KMS-11 (cell line): ENCODE results near the gene JAKMIP1.

Experiments used
- H2AFZ ChIP-seq: fragments of 200-600 bp; sonication (generic); 2 replicates; pipeline ENCODE4 v1.6.1; 2016; ENCODE audit warnings: antibody characterized with exemption, mixed run types, low read depth
- H3K27ac ChIP-seq: fragments of 200-600 bp; sonication (generic); 2 replicates; pipeline ENCODE4 v1.6.1; 2016; ENCODE audit warnings: mild to moderate bottlenecking, mixed run types
- H3K27me3 ChIP-seq: fragments of 200-600 bp; sonication (generic); 2 replicates; pipeline ENCODE4 v1.6.1; 2017; ENCODE audit warnings: mild to moderate bottlenecking, low read depth, mixed run types, moderate library complexity; ENCODE audit not compliant: insufficient read depth
- H3K36me3 ChIP-seq: fragments of 200-600 bp; sonication (generic); 2 replicates; pipeline ENCODE4 v1.6.1; 2017; ENCODE audit warnings: mild to moderate bottlenecking, mixed run types; ENCODE audit not compliant: insufficient read depth
- H3K4me1 ChIP-seq: fragments of 200-600 bp; sonication (generic); 2 replicates; pipeline ENCODE4 v1.6.1; 2016; ENCODE audit warnings: mild to moderate bottlenecking, low read depth, mixed run types; ENCODE audit not compliant: poor library complexity, severe bottlenecking
- H3K4me2 ChIP-seq: fragments of 200-600 bp; sonication (generic); 2 replicates; pipeline ENCODE4 v1.7.0; 2016; ENCODE audit warnings: mild to moderate bottlenecking, mixed run types
- H3K4me3 ChIP-seq: fragments of 200-600 bp; sonication (generic); IDR thresholded peaks from 2 replicates; pipeline ENCODE4 v1.6.1; 2017; ENCODE audit warnings: low read depth, low read length, mixed read lengths; ENCODE audit not compliant: insufficient read depth
- H3K79me2 ChIP-seq: fragments of 200-600 bp; sonication (generic); 2 replicates; pipeline ENCODE4 v1.6.1; 2016; ENCODE audit warnings: low read depth, mixed run types; ENCODE audit not compliant: insufficient read depth
- H3K9ac ChIP-seq: fragments of 200-600 bp; sonication (generic); 2 replicates; pipeline ENCODE4 v1.6.1; 2016; ENCODE audit warnings: mild to moderate bottlenecking, mixed run types
- H4K20me1 ChIP-seq: fragments of 200-600 bp; sonication (generic); 2 replicates; pipeline ENCODE4 v1.6.1; 2016; ENCODE audit warnings: mild to moderate bottlenecking, mixed run types; ENCODE audit not compliant: insufficient read depth
- CTCF ChIP-seq: fragments of 200-600 bp; sonication (generic); conservative IDR thresholded peaks from 2 replicates; pipeline ENCODE4 v1.6.1; 2017; ENCODE audit warnings: low read depth, mild to moderate bottlenecking, antibody characterized with exemption, low read length, moderate library complexity, mixed read lengths

Gene JAKMIP1

GRCh38 chr4:5980436-5981155 is 219.8 kb downstream of the JAKMIP1 start:
- Histone ChIP-seq H3K27ac (no peak overlapping the region), H3K79me2 (no peaks in the 10 kb centered on the region), H3K4me3 (no peak overlapping the region), H3K4me2 (no peak overlapping the region), H3K36me3 (no peaks in the 10 kb centered on the region), H2AFZ (no peak overlapping the region), H3K27me3 (no peaks in the 10 kb centered on the region), H3K9ac (no peak overlapping the region), H4K20me1 (no peaks in the 10 kb centered on the region), H3K4me1 (no peaks in the 10 kb centered on the region)
- TF ChIP-seq CTCF, result no peak

- no peak for TF ChIP-seq CTCF
- no peak overlapping the region for H3K9ac ChIP-seq
- H3K4me2 ChIP-seq, result no peak overlapping the region
- no peak overlapping the region for H3K4me3 ChIP-seq
- no peaks in the 10 kb centered on the region for H3K4me1 ChIP-seq
- no peak overlapping the region for H2AFZ ChIP-seq
- no peaks in the 10 kb centered on the region for H3K27me3 ChIP-seq
- H3K79me2 ChIP-seq, result no peaks in the 10 kb centered on the region
- no peak overlapping the region for H3K27ac ChIP-seq
- no peaks in the 10 kb centered on the region for H3K36me3 ChIP-seq
- H4K20me1 ChIP-seq, result no peaks in the 10 kb centered on the region
Measured at GRCh38 chr4:5979981-5980380, 220.4 kb downstream of the JAKMIP1 start.

- H4K20me1 ChIP-seq, result no peaks in the 10 kb centered on the region
- no peak overlapping the region for H2AFZ ChIP-seq
- no peaks in the 10 kb centered on the region for H3K4me1 ChIP-seq
Measured at GRCh38 chr4:5976921-5977320, 223.4 kb downstream of the JAKMIP1 start.

GRCh38 chr4:5976431-5976830 is 223.9 kb downstream of the JAKMIP1 start:
- Histone ChIP-seq H3K4me2 (no peak overlapping the region), H3K9ac (no peak overlapping the region), H4K20me1 (no peaks in the 10 kb centered on the region), H3K36me3 (no peaks in the 10 kb centered on the region), H3K4me1 (no peaks in the 10 kb centered on the region), H2AFZ (no peak overlapping the region), H3K27me3 (no peaks in the 10 kb centered on the region), H3K79me2 (no peaks in the 10 kb centered on the region), H3K4me3 (no peak overlapping the region), H3K27ac (no peak overlapping the region)
- TF ChIP-seq CTCF, result no peak

More at GRCh38 chr4:5976921-5977320, 223.4 kb downstream of the JAKMIP1 start:
- no peak overlapping the region for H3K9ac ChIP-seq
- TF ChIP-seq CTCF, result no peak
- no peak overlapping the region for H3K4me3 ChIP-seq
- no peaks in the 10 kb centered on the region for H3K79me2 ChIP-seq
- no peaks in the 10 kb centered on the region for H3K27me3 ChIP-seq
- H3K36me3 ChIP-seq, result no peaks in the 10 kb centered on the region
- H3K4me2 ChIP-seq, result no peak overlapping the region
- no peak overlapping the region for H3K27ac ChIP-seq
